ENCODE data around the gene PEX14. TPM values are rescaled to one million over a fixed set of nuclear protein-coding genes. Genes with fewer than 3 reads are reported as not detected.

The PEX14 gene
- total RNA-seq, 2 donors from 2014 or later = 20.7 to 23.7 TPM

GRCh38 chr1:10510520-10511493 is 36.1 kb downstream of the PEX14 start:
- peaks cover 58 to 64% of the 10 kb centered on the region in 2 donors for H3K4me1 Mint-ChIP-seq (ENCODE audit: low read depth in 2 of 2)
- DNase-seq (ENCODE audit: low spot score) (peak; percentile 88), ATAC-seq (peak; percentile 97 to 98)
- no peaks in the 10 kb centered on the region for H3K9me3 Mint-ChIP-seq
- no peaks in the 10 kb centered on the region for H3K36me3 Mint-ChIP-seq
- H3K27ac Mint-ChIP-seq = peak overlapping the region; percentile 92 to 93
- H3K27me3 Mint-ChIP-seq = no peaks in the 10 kb centered on the region
- H3K4me3 Mint-ChIP-seq = peak overlapping the region; percentile 73

DNA sequence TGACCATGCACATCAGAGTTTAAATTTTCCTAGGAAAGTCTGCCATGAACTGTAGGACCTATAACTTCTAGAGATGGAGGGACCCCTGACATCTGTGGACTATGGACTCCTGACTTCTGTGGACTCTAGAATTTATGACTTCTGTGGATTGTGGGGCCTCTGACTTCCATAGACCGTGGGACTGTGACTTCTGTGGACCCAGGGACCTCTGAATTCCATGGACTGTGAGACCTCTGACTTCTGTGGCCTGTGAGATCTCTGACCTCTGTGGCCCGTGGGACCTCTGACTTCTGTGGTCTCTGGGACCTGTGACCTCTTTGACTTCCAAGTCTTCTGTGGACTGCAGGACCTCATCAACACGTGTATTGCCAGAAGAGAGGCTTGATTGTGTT is 36.7 kb downstream of the PEX14 start:
- no peak for ATAC-seq
- H3K36me3 Mint-ChIP-seq = no peaks in the 10 kb centered on the region
- H3K9me3 Mint-ChIP-seq = no peaks in the 10 kb centered on the region
- H3K27me3 Mint-ChIP-seq = no peaks in the 10 kb centered on the region
- H3K4me3 Mint-ChIP-seq = peak overlapping the region; percentile 73
- no peak for DNase-seq (ENCODE audit: low spot score)
- H3K4me1 Mint-ChIP-seq (ENCODE audit: low read depth in 2 of 2) = peaks cover 64 to 71% of the 10 kb centered on the region in 2 donors
- H3K27ac Mint-ChIP-seq = peak overlapping the region; percentile 92 to 93

- Mint-ChIP-seq H3K9me3 (no peaks in the 10 kb centered on the region), H3K27ac (peak overlapping the region; percentile 92 to 93), H3K27me3 (no peaks in the 10 kb centered on the region), H3K4me1 (ENCODE audit: low read depth in 2 of 2) (peaks cover 66 to 75% of the 10 kb centered on the region in 2 donors), H3K36me3 (no peaks in the 10 kb centered on the region), H3K4me3 (peak overlapping the region; percentile 73)
- DNase-seq (ENCODE audit: low spot score) = no peak
- peak; percentile 46 to 65 for ATAC-seq
These were observed 38.4 kb downstream of the PEX14 start for GRCh38 chr1:10513199-10513598.

DNA sequence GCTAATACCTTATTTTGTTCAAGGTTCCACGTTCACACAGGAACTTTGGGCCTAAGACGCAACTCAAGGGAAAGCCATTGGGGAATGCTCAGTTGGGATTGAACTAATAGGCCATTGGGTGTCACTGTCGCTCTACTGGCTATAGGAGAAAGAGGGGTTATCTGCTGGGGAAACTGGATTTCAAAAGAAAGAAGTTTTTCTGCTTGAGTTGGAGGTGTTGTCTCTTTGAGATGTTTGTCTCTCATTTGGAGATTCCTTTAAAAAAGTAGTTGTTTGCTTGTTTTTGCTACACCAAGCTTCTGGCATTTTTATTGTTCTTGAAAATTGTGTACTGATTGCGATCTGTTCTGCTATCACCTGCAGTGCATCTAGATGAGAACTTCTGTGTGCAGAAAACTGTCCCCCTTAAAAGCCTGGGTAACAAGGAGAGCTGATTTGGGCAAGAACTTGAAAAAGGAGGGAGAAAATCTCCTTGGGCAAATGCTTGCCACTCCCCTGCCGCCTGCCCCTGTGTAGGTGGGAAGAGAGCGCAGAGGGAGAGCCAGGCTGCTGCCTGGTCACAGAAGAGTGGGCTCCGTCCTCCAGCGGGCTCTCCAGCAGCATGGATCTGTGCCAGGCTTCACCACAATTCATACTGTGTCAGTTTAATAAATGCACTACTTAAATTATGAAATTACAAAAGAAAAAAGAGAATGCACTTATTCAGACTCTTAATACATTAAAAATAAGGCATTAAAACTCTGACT is 39.9 kb downstream of the PEX14 start:
- no peaks in the 10 kb centered on the region for H3K27me3 Mint-ChIP-seq
- no peak for ATAC-seq
- peaks cover 65 to 75% of the 10 kb centered on the region in 2 donors for H3K4me1 Mint-ChIP-seq (ENCODE audit: low read depth in 2 of 2)
- H3K27ac Mint-ChIP-seq = peak overlapping the region; percentile 92 to 93
- H3K4me3 Mint-ChIP-seq = peak overlapping the region; percentile 73
- no peaks in the 10 kb centered on the region for H3K9me3 Mint-ChIP-seq
- no peaks in the 10 kb centered on the region for H3K36me3 Mint-ChIP-seq
- DNase-seq (ENCODE audit: low spot score) = no peak

GRCh38 chr1:10515301-10515975 is 40.7 kb downstream of the PEX14 start:
- DNase-seq (ENCODE audit: low spot score) (no peak), ATAC-seq (no peak)
- Mint-ChIP-seq H3K27ac (peak overlapping the region; percentile 62 to 91), H3K9me3 (no peaks in the 10 kb centered on the region), H3K27me3 (no peaks in the 10 kb centered on the region), H3K4me1 (ENCODE audit: low read depth in 2 of 2) (peaks cover 58 to 68% of the 10 kb centered on the region in 2 donors), H3K4me3 (peak overlapping the region; percentile 36), H3K36me3 (no peaks in the 10 kb centered on the region)

- Mint-ChIP-seq H3K4me1 (ENCODE audit: low read depth in 2 of 2) (peaks cover 52 to 65% of the 10 kb centered on the region in 2 donors), H3K27ac (peak overlapping the region; percentile 62 to 91), H3K9me3 (no peaks in the 10 kb centered on the region), H3K27me3 (no peaks in the 10 kb centered on the region), H3K4me3 (peak overlapping the region; percentile 36), H3K36me3 (no peaks in the 10 kb centered on the region)
- DNase-seq (ENCODE audit: low spot score) (no peak), ATAC-seq (no peak)
These were observed 41.4 kb downstream of the PEX14 start for GRCh38 chr1:10515976-10516750.

DNA sequence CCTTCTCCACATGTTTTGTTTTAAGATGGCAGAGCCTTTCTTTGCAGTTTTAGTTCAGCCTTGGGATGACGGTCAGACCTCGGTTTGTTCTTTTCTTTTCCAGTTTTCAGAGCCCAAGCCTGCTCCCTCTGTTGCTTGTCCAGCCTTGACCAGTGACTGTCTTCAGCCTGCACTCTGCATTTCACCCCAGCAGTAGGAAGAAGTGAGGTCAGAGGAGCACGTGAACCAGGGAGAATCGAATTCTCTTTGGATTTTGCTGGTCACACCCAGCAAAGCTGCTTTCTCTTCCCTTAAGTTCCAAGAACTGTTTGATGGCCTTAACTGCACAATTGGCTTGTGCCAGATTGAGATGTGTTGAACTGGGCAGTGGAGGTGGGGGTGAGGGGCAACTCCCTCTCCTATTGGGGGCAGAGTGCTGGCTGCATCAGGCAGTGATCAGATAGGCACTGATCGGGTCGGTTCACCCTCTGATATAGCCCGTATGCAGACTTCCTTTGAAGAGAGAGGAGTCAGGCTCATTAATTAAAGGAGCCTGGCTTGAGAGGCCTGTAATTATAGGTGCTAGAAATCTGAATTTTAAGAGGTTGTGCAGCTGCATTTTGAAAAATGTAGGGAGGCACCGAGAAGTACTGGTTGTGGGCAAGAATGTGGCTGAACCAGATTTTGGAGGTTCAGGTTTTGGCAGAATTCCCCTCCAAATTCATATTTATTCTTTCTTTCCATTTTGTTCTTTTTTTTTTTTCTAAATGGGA is 42.4 kb downstream of the PEX14 start:
- DNase-seq (ENCODE audit: low spot score) = no peak
- Mint-ChIP-seq H3K9me3 (no peaks in the 10 kb centered on the region), H3K4me3 (no peak overlapping the region), H3K27ac (peak overlapping the region; percentile 10 to 42), H3K4me1 (ENCODE audit: low read depth in 2 of 2) (peaks cover 53 to 65% of the 10 kb centered on the region in 2 donors), H3K27me3 (no peaks in the 10 kb centered on the region), H3K36me3 (no peaks in the 10 kb centered on the region)
- ATAC-seq = no peak

- DNase-seq (ENCODE audit: low spot score) (no peak), ATAC-seq (no peak)
- Mint-ChIP-seq H3K27me3 (no peaks in the 10 kb centered on the region), H3K4me3 (no peak overlapping the region), H3K4me1 (ENCODE audit: low read depth in 2 of 2) (peaks cover 56 to 66% of the 10 kb centered on the region in 2 donors), H3K9me3 (no peaks in the 10 kb centered on the region), H3K36me3 (no peaks in the 10 kb centered on the region), H3K27ac (peak overlapping the region in 1 of 2 donors; percentile 42)
These were observed 42.9 kb downstream of the PEX14 start for GRCh38 chr1:10517677-10517982.

DNA sequence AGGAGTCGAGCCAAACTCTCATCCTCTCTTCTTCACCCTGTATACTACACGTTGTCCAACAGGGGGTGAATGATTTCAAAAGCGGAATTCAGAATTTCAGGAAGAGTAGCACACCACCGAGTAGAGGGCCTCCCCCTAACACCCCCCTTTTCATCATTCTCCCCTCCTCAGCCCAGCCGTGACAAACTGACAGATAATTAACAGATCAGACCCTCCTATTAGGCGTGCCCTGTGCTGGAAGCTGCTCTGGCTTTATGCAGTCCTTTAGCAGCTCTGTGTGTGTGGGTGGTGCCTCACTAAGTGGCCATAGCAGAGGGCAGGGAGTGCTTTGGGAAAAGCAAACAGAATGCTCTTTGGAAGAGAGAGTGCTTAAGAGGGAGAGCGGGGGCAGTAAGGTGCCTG is 44.3 kb downstream of the PEX14 start:
- Mint-ChIP-seq H3K4me3 (no peak overlapping the region), H3K36me3 (no peaks in the 10 kb centered on the region), H3K27me3 (no peaks in the 10 kb centered on the region), H3K27ac (no peak overlapping the region), H3K4me1 (ENCODE audit: low read depth in 2 of 2) (peaks cover 52 to 64% of the 10 kb centered on the region in 2 donors), H3K9me3 (no peaks in the 10 kb centered on the region)
- DNase-seq (ENCODE audit: low spot score) (no peak), ATAC-seq (no peak)

GRCh38 chr1:10520497-10520896 is 45.7 kb downstream of the PEX14 start:
- Mint-ChIP-seq H3K36me3 (no peaks in the 10 kb centered on the region), H3K27me3 (no peaks in the 10 kb centered on the region), H3K9me3 (no peaks in the 10 kb centered on the region), H3K27ac (peak overlapping the region in 1 of 2 donors; percentile 40), H3K4me3 (no peak overlapping the region), H3K4me1 (ENCODE audit: low read depth in 2 of 2) (peaks cover 53 to 65% of the 10 kb centered on the region in 2 donors)
- ATAC-seq = no peak
- no peak for DNase-seq (ENCODE audit: low spot score)

- Mint-ChIP-seq H3K27ac (peak overlapping the region; percentile 4 to 40), H3K4me3 (no peak overlapping the region)
- ATAC-seq = no peak
These were observed 46.2 kb downstream of the PEX14 start for GRCh38 chr1:10520952-10521351.

GRCh38 chr1:10521537-10522157 is 46.9 kb downstream of the PEX14 start:
- Mint-ChIP-seq H3K27ac (peak overlapping the region; percentile 4 to 40), H3K9me3 (no peaks in the 10 kb centered on the region), H3K27me3 (no peaks in the 10 kb centered on the region), H3K4me3 (peak overlapping the region; percentile 50), H3K4me1 (ENCODE audit: low read depth in 2 of 2) (peaks cover 42 to 55% of the 10 kb centered on the region in 2 donors), H3K36me3 (no peaks in the 10 kb centered on the region)
- no peak for ATAC-seq
- DNase-seq (ENCODE audit: low spot score) = no peak

More at GRCh38 chr1:10520952-10521351, 46.2 kb downstream of the PEX14 start:
- Mint-ChIP-seq H3K9me3 (no peaks in the 10 kb centered on the region), H3K36me3 (no peaks in the 10 kb centered on the region), H3K27me3 (no peaks in the 10 kb centered on the region), H3K4me1 (ENCODE audit: low read depth in 2 of 2) (peaks cover 48 to 60% of the 10 kb centered on the region in 2 donors)
- DNase-seq (ENCODE audit: low spot score) = no peak

All from natural killer cell treated with Interleukin-12 subunit alpha and Interleukin-12 subunit beta and Interleukin-15 and Interleukin-18, amount 100 ng/mL, for 72 hours (primary cell).